ENCODE results near the gene DOK5. TPM values are rescaled to one million over a fixed set of nuclear protein-coding genes. Genes with fewer than 3 reads are reported as not detected.
A peak's percentile ranks its signal among the peaks of the same experiment; 100 is the strongest.

Gene DOK5
- total and polyA plus RNA-seq, 10 of the 15 experiments (the other 5 are each of a cell fraction or from before 2014, with no cell fraction given) = 0.03 TPM; not detected in 9

DNA sequence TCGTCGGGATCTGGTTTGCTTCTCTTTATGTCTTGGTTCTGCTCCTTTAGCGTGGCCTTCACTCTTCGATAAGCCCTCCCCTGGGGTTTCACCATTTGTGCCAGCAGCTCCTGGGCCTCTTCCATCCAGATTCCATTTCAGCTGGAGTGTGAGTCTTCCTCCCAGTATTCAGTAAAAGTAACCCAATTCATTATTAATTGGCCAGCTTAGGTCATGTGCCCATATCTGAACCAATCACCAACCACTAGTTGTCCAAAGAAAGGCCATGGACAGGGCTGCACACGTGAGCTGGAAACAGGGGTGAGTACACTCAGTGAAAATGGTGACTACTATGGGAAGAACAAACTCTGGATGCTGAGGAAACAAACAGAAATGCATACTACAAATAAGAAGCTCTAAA lies 2.8 kb upstream of the DOK5 start:
- H3K27ac ChIP-seq (ENCODE audit: control insufficient read depth, insufficient read depth) = no peak overlapping the region
- H3K79me2 ChIP-seq (ENCODE audit: control insufficient read depth, insufficient read depth, low read length) = no peaks in the 10 kb centered on the region
- intact Hi-C loops (cut with micrococcal nuclease; ENCODE audit: unreplicated experiment) (no loop called here), in situ Hi-C loops (cut with MboI) (no loop called here)
- no peaks in the 10 kb centered on the region for H3K36me3 ChIP-seq (ENCODE audit: control insufficient read depth in 2 of 2, insufficient read depth in 2 of 2, low read length in 1 of 2)
- ChIA-PET CTCF (no interaction called here), SMC1A (ENCODE audit: uncharacterized antibody, unreplicated experiment) (no interaction called here), POLR2A (no interaction called here), RAD21 (ENCODE audit: unreplicated experiment) (no interaction called here)
- FAIRE-seq (no peak), DNase-seq (ENCODE audit: low read depth, low spot score) (no peak), ATAC-seq (no peak)
- no peak overlapping the region for H3K4me2 ChIP-seq (ENCODE audit: control insufficient read depth, insufficient read depth)
- TF ChIP-seq HDGF (IDR thresholded peaks at IDR 0.05) (no peak), ZSCAN29 (IDR thresholded peaks at IDR 0.05) (no peak), NFXL1 (IDR thresholded peaks at IDR 0.05; ENCODE audit: borderline replicate concordance) (peak; percentile 71; the same call in 1 of the 2 replicates), SREBF1 (IDR thresholded peaks at IDR 0.05; ENCODE audit: low read length) (no peak), POLR2A (IDR thresholded peaks at IDR 0.05; ENCODE audit: low read depth, low read length) (no peak), EZH2 (IDR thresholded peaks at IDR 0.05; ENCODE audit: borderline replicate concordance, control insufficient read depth, low read depth, low read length) (no peak)
- TF ChIP-seq, protein P1, sequence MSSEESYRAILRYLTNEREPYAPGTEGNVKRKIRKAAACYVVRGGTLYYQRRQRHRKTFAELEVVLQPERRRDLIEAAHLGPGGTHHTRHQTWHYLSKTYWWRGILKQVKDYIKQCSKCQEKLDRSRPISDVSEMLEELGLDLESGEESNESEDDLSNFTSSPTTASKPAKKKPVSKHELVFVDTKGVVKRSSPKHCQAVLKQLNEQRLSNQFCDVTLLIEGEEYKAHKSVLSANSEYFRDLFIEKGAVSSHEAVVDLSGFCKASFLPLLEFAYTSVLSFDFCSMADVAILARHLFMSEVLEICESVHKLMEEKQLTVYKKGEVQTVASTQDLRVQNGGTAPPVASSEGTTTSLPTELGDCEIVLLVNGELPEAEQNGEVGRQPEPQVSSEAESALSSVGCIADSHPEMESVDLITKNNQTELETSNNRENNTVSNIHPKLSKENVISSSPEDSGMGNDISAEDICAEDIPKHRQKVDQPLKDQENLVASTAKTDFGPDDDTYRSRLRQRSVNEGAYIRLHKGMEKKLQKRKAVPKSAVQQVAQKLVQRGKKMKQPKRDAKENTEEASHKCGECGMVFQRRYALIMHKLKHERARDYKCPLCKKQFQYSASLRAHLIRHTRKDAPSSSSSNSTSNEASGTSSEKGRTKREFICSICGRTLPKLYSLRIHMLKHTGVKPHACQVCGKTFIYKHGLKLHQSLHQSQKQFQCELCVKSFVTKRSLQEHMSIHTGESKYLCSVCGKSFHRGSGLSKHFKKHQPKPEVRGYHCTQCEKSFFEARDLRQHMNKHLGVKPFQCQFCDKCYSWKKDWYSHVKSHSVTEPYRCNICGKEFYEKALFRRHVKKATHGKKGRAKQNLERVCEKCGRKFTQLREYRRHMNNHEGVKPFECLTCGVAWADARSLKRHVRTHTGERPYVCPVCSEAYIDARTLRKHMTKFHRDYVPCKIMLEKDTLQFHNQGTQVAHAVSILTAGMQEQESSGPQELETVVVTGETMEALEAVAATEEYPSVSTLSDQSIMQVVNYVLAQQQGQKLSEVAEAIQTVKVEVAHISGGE (CRISPR knock-in tag; IDR thresholded peaks at IDR 0.05) = no peak
- WGBS (ENCODE audit: insufficient coverage, insufficient replicate concordance, low lambda C conversion rate, missing lambda C conversion rate) = 58% methylated on average over 5 of the region's 5 CpGs
- H3K27me3 ChIP-seq (replicated peaks in 1 of 2; ENCODE audit: control insufficient read depth in 2 of 2, insufficient read depth in 2 of 2, low read length in 1 of 2) = peaks cover 4 to 11% of the 10 kb centered on the region in 2 experiments
- no peaks in the 10 kb centered on the region for H4K20me1 ChIP-seq (ENCODE audit: control insufficient read depth, insufficient read depth)
- H3K4me1 ChIP-seq (ENCODE audit: control insufficient read depth, insufficient read depth, low read length) = no peaks in the 10 kb centered on the region
- no TSS peak for BruUV-seq (replicated peaks)
- H3K9ac ChIP-seq (ENCODE audit: control insufficient read depth, insufficient read depth, low read length) = no peak overlapping the region
- no peak overlapping the region for H3K4me3 ChIP-seq
- H2AFZ ChIP-seq (ENCODE audit: control insufficient read depth, low read depth, low read length) = no peak overlapping the region
- H3K9me3 ChIP-seq (replicated peaks; ENCODE audit: control insufficient read depth, insufficient read depth, low read length) = no peaks in the 10 kb centered on the region
